HFF-Myc (cell line): ENCODE results near the gene PSMG1.

ENCODE experiments used
- DNase-seq: peaks from one replicate; pipeline ENCODE4 v3.0.0-alpha.2; 2011; ENCODE audit warnings: low read depth; ENCODE audit errors: extremely low read depth
- H3K4me3 ChIP-seq: replicated peaks from 2 replicates; pipeline ENCODE4 v1.5.1; 2011; ENCODE audit warnings: low read depth, mild to moderate bottlenecking, control low read depth, low read length
- CTCF ChIP-seq: IDR thresholded peaks from 2 replicates; pipeline ENCODE4 v1.5.1; 2012; ENCODE audit warnings: mild to moderate bottlenecking, low read depth, low read length, control low read depth; ENCODE audit errors: missing control alignments

PSMG1 gene

DNA sequence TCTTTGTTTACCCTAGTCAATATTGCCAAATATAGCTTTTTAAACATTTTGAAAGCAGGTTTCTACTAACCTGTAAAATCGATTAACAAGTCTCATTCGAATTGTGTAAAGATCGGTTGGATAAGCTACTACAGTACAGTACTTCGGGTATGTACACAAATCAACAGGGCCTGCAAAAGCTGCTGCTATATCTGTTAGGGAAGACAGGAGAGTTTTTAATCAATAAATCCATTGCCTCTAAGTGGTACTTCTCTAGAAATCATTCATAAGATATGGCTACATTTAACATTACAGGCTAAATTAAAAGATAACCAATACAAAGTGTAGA lies 34.8 kb upstream of the PSMG1 start:
- TF ChIP-seq CTCF = no peak
- H3K4me3 ChIP-seq = no peak overlapping the region
- DNase-seq = no peak

DNA sequence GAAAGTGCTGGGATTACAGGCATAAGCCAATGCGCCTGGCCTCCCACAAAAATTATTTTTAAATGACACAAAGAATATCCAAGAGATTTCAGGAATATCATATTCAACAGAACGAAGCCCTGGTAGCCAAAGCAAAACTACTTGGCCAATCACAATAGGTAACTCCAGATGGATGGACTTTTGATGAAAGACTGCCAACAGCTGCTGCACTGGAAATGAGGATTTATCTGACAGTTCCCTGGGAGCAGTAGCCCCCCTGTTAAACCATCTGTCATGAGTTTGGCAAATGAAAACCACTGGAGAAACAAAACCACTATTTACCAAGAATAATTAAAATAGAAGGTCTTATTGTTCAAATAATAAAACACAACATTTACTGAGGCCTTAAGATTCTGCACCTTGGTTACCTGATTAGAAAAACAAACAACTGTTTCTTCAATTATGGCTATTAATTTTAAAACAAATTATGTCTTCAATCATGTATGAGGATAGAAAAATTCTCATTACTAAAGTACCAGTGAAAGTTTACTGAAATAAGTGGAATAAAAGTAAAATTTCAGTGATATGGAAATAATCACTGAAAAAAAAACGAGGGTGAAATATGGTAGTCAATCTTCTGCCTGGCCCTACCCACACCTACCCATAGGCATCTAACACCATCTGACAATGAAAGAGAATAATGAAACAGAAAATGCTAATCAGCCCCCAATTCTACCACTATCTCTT lies 34.3 kb upstream of the PSMG1 start:
- no peak for DNase-seq
- H3K4me3 ChIP-seq = no peak overlapping the region
- no peak for TF ChIP-seq CTCF

DNA sequence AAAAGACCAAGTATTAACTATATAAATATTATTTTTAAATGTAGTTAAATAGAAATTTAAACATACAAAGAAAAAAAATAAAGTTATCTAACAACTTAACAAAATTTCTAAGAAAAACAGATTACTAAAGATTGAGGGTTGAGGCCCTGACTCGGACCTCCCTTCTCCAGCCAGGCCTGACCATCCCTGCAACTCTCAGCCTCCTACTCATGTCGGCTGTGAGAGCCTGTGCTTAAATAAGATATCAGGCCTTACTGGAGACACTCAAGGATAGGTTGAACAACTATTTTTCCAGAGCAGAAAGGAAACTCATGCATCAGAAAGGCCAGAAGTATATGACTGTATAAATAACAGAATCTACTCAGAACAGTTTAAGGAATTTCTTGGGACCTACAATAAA lies 33.0 kb upstream of the PSMG1 start:
- TF ChIP-seq CTCF = no peak
- no peak for DNase-seq
- no peak overlapping the region for H3K4me3 ChIP-seq

DNA sequence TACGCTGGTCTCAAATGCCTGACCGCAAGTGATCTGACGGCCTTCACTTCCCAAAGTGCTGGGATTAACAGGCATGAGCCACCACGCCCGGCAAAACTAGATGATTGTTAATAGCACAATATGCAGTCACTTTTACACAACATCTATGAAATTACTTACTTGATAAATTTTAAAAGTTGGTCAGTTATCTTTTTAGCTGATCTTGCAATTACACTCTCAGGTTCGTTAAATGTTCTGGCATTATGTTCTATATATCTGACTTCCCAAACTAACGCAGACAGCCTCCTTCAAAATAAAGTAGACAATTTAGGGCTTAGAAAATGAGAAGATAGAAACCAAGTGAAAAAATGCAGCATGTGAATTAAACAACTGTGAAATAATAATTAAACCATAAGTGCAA lies 31.8 kb upstream of the PSMG1 start:
- TF ChIP-seq CTCF = no peak
- DNase-seq = no peak
- H3K4me3 ChIP-seq = no peak overlapping the region

DNA sequence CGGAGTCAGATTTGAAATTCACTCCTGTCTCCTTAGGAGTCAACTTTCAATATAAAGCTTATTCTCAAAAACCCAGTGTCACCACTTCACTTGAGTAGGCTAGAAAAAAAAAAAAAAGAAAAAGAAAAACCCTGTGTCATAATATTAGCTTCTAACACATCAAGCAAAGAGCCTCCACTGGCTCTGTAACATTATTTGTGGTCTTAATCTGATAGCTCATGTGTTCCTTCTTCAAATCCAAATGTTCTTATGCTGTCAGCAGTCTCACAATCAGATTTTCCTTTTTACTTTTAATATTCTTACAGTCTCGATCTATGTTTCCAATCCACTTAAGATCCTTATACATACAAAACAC lies 26.1 kb upstream of the PSMG1 start:
- no peak for TF ChIP-seq CTCF
- H3K4me3 ChIP-seq = no peak overlapping the region
- DNase-seq = no peak

DNA sequence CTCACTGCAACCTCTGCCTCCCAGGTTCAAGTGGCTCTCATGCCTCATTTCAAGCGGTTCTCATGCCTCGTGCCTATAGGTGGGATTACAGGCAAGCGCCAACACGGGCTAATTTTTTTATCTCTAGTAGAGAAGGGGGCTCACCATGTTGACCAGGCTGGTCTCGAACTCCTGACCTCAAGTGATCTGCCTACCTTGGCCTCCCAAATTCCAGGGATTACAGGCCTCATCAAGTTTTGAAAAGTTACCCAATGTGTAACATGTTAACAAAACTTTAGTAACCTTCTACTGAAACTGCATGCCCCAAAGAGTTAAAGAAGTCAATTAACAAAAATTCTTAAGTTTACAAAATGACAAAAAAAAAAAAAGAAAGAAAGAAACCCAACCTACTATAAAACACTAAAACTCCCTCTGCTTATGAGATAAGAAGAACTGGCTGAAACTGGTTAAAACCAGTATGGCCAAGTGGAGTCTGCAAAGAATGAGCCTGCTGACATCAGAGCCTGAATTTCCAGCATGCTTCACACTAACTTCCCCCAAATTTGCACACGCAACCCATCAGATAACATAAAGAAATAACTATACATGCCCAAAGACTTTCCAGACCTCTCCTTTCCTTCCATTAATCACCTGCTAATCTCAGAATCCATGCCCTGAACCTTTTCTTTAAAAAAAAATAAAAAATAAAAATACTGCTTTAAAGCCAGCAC lies 25.5 kb upstream of the PSMG1 start:
- no peak for TF ChIP-seq CTCF
- DNase-seq = no peak
- no peak overlapping the region for H3K4me3 ChIP-seq
